IPS-18c (cell line): Measurements from ENCODE around the gene C6orf47.
"Not testable (repeated sequence)": the region's sequence is repeated elsewhere in the genome, so short reads cannot be mapped to it uniquely, and the experiment has no call there.

Experiments used
- H3K4me3 ChIP-seq: 2 replicates; pipeline ENCODE4 v1.7.0; 2013; ENCODE audit warnings: low read depth, mild to moderate bottlenecking, low read length, moderate library complexity; ENCODE audit not compliant: insufficient read depth
- H3K9me3 ChIP-seq: one replicate; pipeline ENCODE4 v1.6.1; 2013; ENCODE audit warnings: mild to moderate bottlenecking, low read length, moderate library complexity; ENCODE audit not compliant: control insufficient read depth, insufficient read depth

C6orf47 gene, protein sequence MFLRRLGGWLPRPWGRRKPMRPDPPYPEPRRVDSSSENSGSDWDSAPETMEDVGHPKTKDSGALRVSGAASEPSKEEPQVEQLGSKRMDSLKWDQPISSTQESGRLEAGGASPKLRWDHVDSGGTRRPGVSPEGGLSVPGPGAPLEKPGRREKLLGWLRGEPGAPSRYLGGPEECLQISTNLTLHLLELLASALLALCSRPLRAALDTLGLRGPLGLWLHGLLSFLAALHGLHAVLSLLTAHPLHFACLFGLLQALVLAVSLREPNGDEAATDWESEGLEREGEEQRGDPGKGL

DNA sequence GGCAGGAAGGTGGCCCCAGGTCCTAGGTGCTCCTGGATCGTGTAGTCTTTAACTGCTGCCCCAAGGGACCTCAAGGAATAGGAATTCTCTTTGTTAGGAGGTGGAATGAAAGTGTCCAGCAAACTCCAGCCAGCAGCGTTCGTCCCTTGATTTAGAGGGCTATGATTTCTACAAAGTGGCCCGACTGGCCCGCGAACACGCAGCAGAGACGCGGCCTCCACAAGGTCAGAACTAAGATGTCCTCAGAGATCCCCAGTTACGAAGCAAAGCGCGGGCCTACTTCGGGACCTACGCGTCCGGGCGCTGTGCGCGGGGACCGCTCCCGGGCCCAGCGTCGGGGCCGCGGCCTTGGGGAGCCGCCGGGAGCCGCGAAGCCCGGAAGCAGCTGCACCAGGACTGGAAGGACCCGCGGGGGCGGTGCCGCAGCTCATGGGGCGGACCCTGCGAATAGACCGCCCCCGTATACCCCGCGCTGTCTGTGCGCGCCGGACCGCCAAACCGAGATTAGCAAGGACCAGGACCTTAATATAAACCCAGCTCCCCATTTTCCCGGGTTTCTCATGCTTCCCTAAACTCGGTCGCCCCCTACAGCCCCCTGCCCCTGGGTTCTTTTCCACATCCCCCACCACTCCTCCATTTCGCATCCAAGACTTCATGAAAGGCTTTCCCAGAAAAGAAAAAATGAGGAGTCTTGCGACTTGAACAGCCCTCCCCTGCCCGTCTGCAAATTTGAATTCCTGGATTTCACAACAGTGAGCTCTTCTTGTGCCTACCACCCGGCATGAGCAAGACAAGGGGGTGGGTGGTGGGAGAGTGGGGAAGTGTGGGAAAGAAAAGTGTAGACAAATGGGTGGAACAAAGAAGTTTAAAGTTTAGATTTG, at the start of gene C6orf47:
TSS of gene C6orf47 (minus strand) at position 398 of the 881 bp plus-strand sequence. CDS start 831 bp downstream, outside the sequence.
- H3K4me3 ChIP-seq, result peak within 1 kb of the TSS; percentile 88

DNA sequence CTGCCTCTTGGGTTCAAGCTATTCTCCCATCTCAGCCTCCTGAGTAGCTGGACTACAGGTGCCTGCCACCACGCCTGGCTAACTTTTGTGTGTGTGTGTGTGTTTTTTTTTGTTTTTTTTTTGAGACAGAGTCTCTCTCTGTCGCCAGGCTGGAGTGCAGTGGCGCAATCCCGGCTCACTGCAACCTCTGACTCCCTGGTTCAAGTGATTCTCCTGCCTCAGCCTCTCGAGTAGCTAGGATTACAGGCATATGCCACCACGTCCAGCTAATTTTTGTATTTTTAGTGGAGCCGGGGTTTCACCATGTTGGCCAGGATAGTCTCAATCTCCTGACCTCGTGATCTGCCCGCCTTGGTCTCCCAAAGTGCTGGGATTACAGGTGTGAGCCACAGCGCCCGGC, 48.6 kb upstream of the C6orf47 start:
- H3K4me3 ChIP-seq, H3K9me3 ChIP-seq: not testable (repeated sequence)

More for the DNA sequence above, at the start of gene C6orf47:
- H3K9me3 ChIP-seq, result no peaks in the 10 kb centered on the region

DNA sequence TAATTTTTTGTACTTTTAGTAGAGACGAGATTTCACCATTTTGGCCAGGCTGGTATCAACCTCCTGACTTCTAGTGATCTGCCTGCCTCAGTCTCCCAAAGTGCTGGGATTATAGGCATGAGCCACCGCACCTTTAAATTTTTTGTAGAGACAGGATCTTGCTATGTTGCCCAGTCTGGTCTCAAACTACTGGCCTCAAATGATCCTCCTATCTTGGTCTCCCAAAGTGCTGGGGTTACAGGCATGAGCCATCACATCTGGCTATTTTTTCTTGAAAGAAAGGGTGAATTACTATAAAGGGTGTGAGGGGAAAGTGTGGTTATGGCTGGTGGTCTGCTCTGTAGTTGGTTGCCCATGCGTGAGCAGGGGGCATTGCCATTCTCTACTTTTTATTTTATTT, 47.6 kb upstream of the C6orf47 start:
- Histone ChIP-seq H3K9me3 (no peaks in the 10 kb centered on the region), H3K4me3 (no peak overlapping the region)

DNA sequence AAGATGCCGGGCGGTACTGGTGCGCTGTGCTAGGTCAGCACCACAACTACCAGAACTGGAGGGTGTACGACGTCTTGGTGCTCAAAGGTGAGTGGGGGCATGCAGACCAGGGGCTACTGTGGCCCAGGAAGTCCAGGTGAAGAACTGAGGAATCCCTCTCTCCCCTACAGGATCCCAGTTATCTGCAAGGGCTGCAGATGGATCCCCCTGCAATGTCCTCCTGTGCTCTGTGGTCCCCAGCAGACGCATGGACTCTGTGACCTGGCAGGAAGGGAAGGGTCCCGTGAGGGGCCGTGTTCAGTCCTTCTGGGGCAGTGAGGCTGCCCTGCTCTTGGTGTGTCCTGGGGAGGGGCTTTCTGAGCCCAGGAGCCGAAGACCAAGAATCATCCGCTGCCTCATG, 47.1 kb upstream of the C6orf47 start:
- no peaks in the 10 kb centered on the region for H3K9me3 ChIP-seq
- H3K4me3 ChIP-seq, result no peak overlapping the region

DNA sequence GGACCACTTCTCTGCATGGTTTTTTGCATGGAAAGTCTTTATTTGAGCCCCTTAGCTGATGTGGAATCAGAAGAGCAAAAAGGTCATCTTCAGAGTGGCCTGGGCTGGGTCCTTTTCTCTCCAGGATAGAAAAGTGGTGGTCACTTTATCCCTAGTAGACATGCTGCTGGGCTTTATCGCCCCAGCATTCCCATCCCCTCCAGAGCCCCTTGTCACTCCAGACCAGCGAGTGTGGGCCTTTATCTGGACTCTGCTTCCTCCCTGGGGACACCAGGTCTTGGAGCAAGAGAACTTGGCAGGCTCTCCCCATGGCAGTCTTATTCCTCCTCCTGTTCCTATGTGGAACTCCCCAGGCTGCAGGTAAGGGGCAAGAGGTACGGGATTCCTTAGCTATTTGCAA, 46.0 kb upstream of the C6orf47 start, which contains the start of gene LY6G6F:
TSS of gene LY6G6F (plus strand) at position 268 of the 400 bp plus-strand sequence. CDS start at position 309, 41 bp downstream.
- Histone ChIP-seq H3K9me3 (no peaks in the 10 kb centered on the region), H3K4me3 (no peak within 1 kb of the TSS)

DNA sequence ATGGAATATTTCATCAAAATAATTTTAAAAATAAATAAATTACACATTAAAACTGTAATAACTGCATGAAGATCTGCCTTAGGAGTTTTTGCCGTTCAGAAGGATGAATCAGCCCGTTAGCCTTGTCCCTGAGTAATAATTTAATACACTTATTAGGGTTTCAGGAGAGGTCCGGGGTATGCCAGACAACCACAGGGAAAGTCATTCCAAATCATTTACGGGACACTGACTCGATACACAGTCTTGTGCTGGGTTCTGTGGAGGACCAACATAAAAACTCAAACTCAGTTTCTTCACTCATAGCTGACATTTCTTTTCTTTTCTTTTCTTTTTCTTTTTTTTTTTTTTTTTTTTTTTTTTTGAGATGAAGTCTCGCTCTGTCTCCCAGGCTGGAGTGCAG, 45.4 kb upstream of the C6orf47 start:
- Histone ChIP-seq H3K4me3 (no peak overlapping the region), H3K9me3 (no peaks in the 10 kb centered on the region)

DNA sequence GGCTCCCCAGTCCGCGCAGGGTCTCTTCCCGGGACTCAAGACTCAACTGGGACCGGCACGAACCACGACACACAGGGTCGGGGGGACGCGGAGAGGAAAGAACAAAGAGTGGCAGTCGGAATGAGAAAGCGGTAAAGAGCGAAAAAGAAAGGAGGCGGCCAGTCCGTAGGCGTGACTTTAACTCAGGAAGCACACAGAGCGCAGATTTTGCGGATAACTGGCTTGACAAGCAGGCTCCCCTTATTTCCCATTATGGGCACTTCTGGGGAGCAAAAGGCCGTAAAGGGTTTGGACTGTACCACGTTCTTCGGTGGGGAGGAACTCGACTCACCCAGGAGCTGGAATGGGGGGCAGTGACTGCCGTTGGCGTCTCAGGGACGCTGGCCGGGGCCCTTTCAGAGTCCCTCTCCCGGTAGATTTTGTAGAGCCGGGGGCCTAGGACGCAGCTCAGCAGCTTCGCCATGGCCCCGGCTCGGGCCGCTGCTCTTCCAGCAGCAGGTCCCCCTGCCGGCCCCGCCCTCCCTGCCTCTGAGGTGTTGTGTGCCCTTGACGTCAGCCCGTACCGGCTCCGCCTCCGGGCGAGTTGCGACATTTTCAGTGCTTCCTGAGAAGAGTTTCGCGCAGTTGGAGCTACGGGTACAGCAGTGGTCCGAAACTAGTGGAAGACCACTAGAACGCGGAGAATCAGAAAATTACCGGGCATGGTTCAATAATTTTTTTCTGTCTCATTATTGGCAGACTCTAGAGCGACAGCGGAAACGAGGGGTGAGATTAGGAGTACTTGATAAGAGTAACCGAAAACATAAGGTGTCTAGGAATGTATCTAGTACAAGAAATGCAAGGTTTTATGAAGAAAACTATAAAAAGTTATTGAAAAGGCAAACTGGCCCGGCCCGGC, 42.5 kb upstream of the C6orf47 start, which contains the start of gene ABHD16A:
TSS of gene ABHD16A (minus strand) at position 506 of the 898 bp plus-strand sequence. CDS start at position 463, 43 bp downstream.
- H3K4me3 ChIP-seq, result peak within 1 kb of the TSS; percentile 92
- H3K9me3 ChIP-seq, result no peaks in the 10 kb centered on the region

DNA sequence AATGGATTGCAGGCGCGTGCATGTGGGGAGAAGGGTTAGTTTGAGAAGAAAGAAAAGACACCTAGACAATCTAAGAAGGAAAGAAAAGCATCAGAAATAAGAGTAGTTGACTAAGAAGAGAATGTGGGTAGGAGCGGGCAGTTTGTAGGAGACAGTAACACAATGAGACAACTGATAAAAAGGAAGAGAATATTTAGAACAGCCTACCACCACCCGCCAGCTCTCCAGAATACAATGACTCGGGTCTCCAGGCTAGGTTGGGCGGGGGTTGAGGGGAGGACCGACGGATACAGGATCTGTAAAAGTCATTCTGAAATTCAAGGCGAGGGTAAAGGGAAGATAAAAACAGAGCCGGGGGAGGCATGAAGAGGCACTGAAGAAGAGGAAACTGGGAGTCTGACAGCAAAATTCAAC, 41.8 kb upstream of the C6orf47 start:
- Histone ChIP-seq H3K9me3 (no peaks in the 10 kb centered on the region), H3K4me3 (peak overlapping the region; percentile 92)

DNA sequence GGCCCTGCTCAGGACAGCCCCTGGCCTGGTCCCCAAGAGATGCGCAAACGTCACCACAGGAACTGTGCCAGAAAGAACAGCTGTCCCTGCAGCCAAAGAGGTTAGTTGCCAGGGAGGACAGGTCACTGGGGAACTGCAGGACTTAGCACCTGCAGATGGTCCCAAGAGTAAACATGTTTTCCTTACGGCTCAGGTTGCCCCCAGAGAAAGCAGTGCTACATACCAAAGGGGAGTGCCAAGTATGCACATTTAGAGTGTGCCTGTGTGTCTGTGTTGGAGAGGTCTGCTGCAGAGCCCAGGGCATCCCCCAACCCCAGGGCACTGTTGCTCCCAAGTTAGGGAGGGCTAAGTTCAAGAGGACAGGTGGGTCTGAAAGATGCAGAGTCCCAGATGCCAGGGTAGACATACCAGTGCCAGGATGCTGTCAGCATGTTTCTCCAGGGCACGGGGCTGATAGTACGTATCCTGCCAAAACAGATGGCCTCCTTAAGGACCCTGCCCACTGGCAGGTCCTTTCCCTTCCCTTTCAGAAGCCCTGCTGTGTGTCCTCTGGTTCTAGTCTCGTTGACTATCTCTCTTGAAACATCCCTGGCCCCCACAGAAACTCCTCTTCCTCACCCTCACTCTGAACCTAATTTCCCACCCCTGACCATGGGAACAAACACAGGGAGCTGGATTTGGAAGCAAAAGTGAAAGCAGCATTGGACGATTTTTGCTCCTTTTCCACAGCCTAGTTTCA, 41.3 kb upstream of the C6orf47 start:
- Histone ChIP-seq H3K9me3 (no peaks in the 10 kb centered on the region), H3K4me3 (peak overlapping the region; percentile 92)

DNA sequence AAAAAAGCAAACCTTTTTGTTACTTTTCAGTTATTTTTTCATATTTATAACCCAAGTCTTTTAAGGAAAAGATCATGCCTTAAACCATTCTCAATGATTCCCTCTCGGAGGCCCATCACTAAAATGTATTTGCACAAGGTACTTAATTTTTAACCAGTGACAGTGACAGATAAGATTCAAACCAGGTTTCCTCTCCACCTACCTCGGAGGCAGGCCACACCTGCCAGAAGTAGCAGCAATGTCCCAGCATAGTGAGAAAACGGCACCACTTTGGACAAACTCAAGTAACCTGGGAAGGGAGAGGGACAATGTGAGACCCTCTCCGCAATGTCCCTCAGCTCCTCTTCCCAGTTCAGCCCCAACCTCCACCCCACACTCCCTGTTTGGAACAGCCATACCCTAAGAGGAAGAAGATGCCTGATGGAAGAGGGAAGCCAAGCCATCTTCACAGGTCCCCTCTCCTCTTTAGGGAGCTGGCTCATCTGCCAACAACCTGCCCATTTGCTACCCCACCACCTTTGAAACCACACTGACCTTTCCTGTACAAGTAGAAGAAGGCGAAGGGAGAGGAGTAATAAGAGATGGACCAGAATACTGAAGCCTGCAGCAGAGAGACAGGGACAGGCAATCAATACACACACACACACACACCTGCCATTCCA, 40.3 kb upstream of the C6orf47 start:
- H3K4me3 ChIP-seq, result no peak overlapping the region
- no peaks in the 10 kb centered on the region for H3K9me3 ChIP-seq

DNA sequence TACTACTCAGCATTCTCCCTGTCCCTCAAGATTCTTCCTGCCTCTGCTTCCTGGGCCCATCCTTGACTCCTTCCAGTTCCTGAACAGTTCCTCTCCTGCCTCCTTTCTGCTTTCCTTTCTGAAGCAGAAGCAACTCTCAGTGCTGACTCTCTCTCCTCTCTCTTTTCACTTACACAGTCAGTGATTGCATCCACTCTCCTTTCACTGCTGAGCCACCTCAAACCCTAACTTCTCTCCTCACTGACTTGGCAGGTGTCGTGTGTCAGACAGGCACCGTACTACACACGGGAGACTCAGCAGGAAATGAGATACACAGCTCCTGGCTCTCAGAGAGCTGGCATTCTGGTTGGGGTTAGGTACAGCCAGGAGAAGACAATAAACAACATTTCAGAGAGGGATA, 37.0 kb upstream of the C6orf47 start:
- Histone ChIP-seq H3K4me3 (no peak overlapping the region), H3K9me3 (no peaks in the 10 kb centered on the region)

DNA sequence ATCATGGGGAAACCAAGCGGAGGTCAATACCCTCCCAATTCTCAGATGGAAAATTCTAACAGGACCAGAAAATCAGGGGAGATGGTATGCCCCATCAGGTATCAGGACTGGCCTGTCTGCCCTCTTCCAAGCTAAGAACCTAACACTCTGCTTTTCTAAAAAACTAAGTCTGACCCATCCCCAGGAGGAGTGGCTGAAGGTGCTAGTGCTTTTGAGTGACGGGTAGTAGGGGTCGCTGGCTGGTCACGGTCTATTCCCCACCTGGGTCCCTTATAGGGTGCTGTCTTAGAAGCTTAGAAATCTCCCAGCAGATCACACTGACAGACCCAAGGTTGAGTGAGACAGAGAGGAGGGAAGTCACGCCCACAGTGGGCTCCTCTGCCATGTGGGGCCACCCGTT, 33.0 kb upstream of the C6orf47 start:
- H3K9me3 ChIP-seq, result peaks cover 4% of the 10 kb centered on the region

DNA sequence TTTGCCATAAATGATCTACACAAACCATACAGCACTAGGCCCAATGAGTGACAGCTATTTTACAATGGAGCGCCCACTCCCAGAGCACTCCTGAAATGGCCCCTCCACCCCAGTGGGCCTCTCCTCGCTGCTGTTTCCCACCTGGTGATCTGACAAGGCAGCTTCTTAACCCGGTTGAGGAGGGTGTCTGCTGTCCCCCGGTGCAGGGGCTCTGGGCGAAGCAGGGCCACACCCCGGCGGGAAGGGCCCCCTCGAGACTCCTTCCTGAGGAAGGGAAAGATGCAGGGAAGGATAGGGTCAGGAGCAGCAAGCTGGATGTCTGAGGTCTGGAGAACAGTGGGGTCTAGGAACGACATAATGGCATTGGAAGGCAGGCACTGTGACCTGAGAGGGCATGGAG, 32.3 kb upstream of the C6orf47 start:
- H3K9me3 ChIP-seq, result peaks cover 4% of the 10 kb centered on the region
- H3K4me3 ChIP-seq, result no peak overlapping the region

More for the DNA sequence above, 33.0 kb upstream of the C6orf47 start:
- H3K4me3 ChIP-seq, result no peak overlapping the region

DNA sequence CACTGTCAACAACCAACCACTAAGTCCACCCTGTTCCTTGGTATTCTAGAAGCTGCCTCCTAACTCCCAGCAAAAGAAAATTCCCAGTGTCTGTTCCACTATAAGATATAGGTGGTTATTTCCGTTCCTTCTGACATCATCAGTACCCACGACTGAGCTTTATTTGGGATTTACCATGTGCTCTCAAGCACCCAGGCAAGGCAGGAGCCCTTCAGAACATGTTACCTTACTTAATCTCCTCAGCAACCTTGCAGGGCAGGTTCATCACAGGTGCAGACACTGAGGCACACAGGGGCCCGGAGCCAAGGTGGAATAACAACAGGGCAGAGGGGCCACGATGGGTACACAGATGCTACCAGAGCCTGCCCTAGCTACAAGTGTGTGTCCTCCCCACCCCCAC, 31.8 kb upstream of the C6orf47 start:
- peaks cover 4% of the 10 kb centered on the region for H3K9me3 ChIP-seq

DNA sequence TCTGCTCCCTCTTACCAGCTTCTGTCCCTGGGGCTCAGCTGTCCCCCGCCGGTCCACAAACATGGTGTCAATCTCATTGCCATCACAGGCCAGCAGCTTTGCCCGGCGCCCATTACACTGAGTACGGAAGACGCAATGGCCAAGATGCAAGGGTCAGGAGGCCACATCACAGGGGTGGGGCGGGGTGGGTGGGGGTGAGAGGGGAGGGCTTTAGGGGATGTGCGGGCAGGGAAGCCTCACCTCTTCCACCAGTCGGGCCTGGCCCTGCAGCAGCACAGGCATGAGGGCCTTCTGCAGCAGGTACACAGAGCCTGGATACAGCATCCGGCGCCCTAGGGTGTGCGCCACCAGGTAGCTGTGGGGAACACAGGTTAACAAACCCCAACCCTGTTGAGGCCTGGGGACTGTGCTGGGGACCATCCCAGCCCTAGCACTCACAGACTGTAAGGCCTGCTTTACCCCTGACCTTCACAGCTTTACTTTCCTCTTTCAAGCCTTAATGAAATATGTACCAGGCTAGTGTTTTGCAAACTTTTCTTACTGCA, 31.1 kb upstream of the C6orf47 start:
- no peak overlapping the region for H3K4me3 ChIP-seq
- H3K9me3 ChIP-seq, result peaks cover 4% of the 10 kb centered on the region

More for the DNA sequence above, 31.8 kb upstream of the C6orf47 start:
- H3K4me3 ChIP-seq, result no peak overlapping the region

DNA sequence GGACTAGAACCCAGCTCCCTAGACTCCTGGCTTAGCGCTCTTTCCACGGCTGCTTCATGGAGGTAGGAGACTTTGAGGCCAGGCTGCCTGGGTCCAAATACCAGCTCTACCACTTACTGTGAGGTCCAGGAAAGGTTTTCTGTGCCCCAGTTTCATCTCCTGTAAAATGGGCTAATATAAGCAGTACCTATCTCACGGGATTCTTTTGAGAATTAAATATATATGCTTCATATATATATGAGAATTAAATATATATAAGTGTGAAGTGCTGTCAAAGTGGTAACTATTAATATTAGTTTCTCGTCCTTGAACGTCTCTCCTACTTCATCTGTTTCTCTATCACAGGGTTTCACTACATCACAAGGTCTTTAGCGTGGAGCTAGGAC, 30.5 kb upstream of the C6orf47 start:
- Histone ChIP-seq H3K4me3 (no peak overlapping the region), H3K9me3 (peaks cover 4% of the 10 kb centered on the region)
